Neural progenitor cell (in vitro differentiated cells): ENCODE data around the gene ACTR1A. TPM values are rescaled to one million over a fixed set of nuclear protein-coding genes. Genes with fewer than 3 reads are reported as not detected.

Source experiments
- DNase-seq: peaks from one replicate; pipeline ENCODE4 v3.0.0-alpha.2; 2016; ENCODE audit warnings: low spot score
- H2AFZ ChIP-seq: fragments of 200-600 bp; sonication (generic); replicated peaks from 2 replicates; pipeline ENCODE4 v1.6.1; 2016; ENCODE audit warnings: antibody characterized with exemption
- H3F3A ChIP-seq: fragments of 200-600 bp; sonication (generic); 2 replicates; pipeline ENCODE4 v1.6.1; 2016; ENCODE audit warnings: antibody characterized with exemption, low read depth
- H3K27ac ChIP-seq: fragments of 200-600 bp; sonication (generic); 2 replicates; pipeline ENCODE4 v1.5.1; 2016; ENCODE audit warnings: mild to moderate bottlenecking
- H3K27me3 ChIP-seq: fragments of 200-600 bp; sonication (generic); 2 replicates; pipeline ENCODE4 v1.6.1; 2016; ENCODE audit warnings: mild to moderate bottlenecking, moderate library complexity
- H3K36me3 ChIP-seq: fragments of 200-600 bp; sonication (generic); 2 replicates; pipeline ENCODE4 v1.5.1; 2016
- H3K4me1 ChIP-seq: fragments of 200-600 bp; sonication (generic); 2 replicates; pipeline ENCODE4 v1.6.1; 2016; ENCODE audit warnings: mixed run types
- H3K4me2 ChIP-seq: fragments of 200-600 bp; sonication (generic); 2 replicates; pipeline ENCODE4 v1.6.1; 2016
- H3K4me3 ChIP-seq: fragments of 200-600 bp; sonication (generic); 2 replicates; pipeline ENCODE4 v1.5.1; 2016
- H3K79me2 ChIP-seq: fragments of 200-600 bp; sonication (generic); 2 replicates; pipeline ENCODE4 v1.6.1; 2016; ENCODE audit warnings: low read depth
- H3K9ac ChIP-seq: fragments of 200-600 bp; sonication (generic); 2 replicates; pipeline ENCODE4 v1.6.1; 2016
- H3K9me3 ChIP-seq: fragments of 200-600 bp; sonication (generic); 2 replicates; pipeline ENCODE4 v1.5.1; 2016; ENCODE audit warnings: low read depth
- H4K20me1 ChIP-seq: fragments of 200-600 bp; sonication (generic); 2 replicates; pipeline ENCODE4 v1.6.1; 2016; ENCODE audit warnings: low read depth
- H3K27ac Mint-ChIP-seq: 3 replicates; pipeline ENCODE4 v1.8.0; 2021; ENCODE audit warnings: mixed read lengths
- H3K27me3 Mint-ChIP-seq: 2 replicates; pipeline ENCODE4 v1.8.0; 2022; ENCODE audit warnings: low read depth, mild to moderate bottlenecking, inconsistent platforms, moderate library complexity, mixed read lengths; ENCODE audit not compliant: insufficient read depth
- H3K36me3 Mint-ChIP-seq: 3 replicates; pipeline ENCODE4 v1.8.0; 2021; ENCODE audit warnings: mixed read lengths
- H3K4me1 Mint-ChIP-seq: 3 replicates; pipeline ENCODE4 v1.8.0; 2021; ENCODE audit warnings: mixed read lengths
- H3K4me3 Mint-ChIP-seq: 3 replicates; pipeline ENCODE4 v1.8.0; 2021; ENCODE audit warnings: mild to moderate bottlenecking, moderate library complexity, mixed read lengths
- H3K9me3 Mint-ChIP-seq: 3 replicates; pipeline ENCODE4 v1.8.0; 2020; ENCODE audit warnings: mixed read lengths
- EZH2 ChIP-seq: fragments of 200-600 bp; sonication (generic); IDR thresholded peaks from 2 replicates; pipeline ENCODE4 v1.6.1; 2017; ENCODE audit warnings: antibody characterized with exemption, mild to moderate bottlenecking, moderate library complexity
- EZH2phosphoT487 ChIP-seq: fragments of 200-600 bp; sonication (generic); IDR thresholded peaks from 2 replicates; pipeline ENCODE4 v1.6.1; 2017; ENCODE audit warnings: antibody characterized with exemption
- total RNA-seq: library from RNA; depleted of rRNA; stranded (reverse); fragments of >200 nt; gene quantifications from 2 replicates; pipeline ENCODE4 v1.2.3, GENCODE V29; 2015; ENCODE audit warnings: low replicate concordance
- TF ChIP-seq, protein P1 (sequence below): fragments of 200-600 bp; sonication (generic); IDR thresholded peaks from 2 replicates; pipeline ENCODE4 v1.5.1; 2017; ENCODE audit warnings: antibody characterized with exemption, mild to moderate bottlenecking

The ACTR1A gene
- total RNA-seq, 1 donor from 2014 or later: 86.9 TPM

DNA sequence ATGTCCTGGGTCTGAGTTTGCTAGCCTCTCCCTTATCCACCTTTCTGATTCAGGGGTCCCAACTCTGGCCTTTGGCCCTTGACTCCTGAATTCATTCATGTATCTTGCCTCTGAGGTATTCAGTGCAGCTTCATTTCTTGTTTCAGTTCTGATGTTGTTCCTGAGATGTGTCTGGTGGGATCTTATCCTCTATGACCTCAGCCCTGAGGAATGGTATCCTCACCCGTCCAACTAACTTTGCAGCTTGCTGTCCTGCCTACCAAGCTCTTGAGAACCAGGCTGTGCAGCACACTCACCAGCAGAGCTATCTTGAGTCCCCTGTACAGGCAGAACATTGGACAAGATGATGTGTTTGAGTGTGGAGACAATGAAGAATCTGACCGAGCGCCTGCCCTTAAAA lies 15.0 kb upstream of the ACTR1A start:
- Mint-ChIP-seq H3K27me3 (no peaks in the 10 kb centered on the region), H3K36me3 (peaks cover 21% of the 10 kb centered on the region), H3K4me3 (no peak overlapping the region), H3K4me1 (peaks cover 4% of the 10 kb centered on the region), H3K9me3 (no peaks in the 10 kb centered on the region), H3K27ac (no peak overlapping the region)
- Histone ChIP-seq H3K4me2 (no peak overlapping the region), H3K27ac (no peak overlapping the region), H3K36me3 (no peaks in the 10 kb centered on the region), H3K27me3 (no peaks in the 10 kb centered on the region), H3F3A (no peaks in the 10 kb centered on the region), H4K20me1 (peaks cover 52% of the 10 kb centered on the region), H2AFZ (no peak overlapping the region), H3K79me2 (peaks cover 67% of the 10 kb centered on the region), H3K4me3 (no peak overlapping the region), H3K4me1 (no peaks in the 10 kb centered on the region), H3K9me3 (no peaks in the 10 kb centered on the region), H3K9ac (no peak overlapping the region)
- TF ChIP-seq EZH2phosphoT487: no peak
- TF ChIP-seq EZH2: no peak
- TF ChIP-seq, protein P1, sequence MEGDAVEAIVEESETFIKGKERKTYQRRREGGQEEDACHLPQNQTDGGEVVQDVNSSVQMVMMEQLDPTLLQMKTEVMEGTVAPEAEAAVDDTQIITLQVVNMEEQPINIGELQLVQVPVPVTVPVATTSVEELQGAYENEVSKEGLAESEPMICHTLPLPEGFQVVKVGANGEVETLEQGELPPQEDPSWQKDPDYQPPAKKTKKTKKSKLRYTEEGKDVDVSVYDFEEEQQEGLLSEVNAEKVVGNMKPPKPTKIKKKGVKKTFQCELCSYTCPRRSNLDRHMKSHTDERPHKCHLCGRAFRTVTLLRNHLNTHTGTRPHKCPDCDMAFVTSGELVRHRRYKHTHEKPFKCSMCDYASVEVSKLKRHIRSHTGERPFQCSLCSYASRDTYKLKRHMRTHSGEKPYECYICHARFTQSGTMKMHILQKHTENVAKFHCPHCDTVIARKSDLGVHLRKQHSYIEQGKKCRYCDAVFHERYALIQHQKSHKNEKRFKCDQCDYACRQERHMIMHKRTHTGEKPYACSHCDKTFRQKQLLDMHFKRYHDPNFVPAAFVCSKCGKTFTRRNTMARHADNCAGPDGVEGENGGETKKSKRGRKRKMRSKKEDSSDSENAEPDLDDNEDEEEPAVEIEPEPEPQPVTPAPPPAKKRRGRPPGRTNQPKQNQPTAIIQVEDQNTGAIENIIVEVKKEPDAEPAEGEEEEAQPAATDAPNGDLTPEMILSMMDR: no peak
- DNase-seq: no peak

DNA sequence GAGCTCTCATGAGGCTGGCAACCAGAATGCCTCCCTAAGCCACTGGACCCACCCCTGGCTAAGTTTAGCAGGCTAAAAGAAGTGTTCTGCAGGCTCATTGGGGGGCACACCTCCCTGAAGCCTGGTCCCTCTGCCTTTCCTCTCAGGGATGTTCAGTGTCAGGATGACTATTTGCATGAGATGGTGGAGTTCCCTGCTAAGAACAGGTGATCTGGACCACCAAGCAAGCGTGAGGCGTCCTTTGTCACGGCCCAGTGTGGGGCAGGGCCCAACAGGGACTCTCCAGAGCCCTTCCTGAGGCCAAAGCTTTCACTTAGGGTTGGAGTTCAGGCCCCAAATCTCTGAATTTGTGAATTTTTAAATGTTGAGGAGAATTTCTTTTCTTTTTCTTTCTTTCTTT lies 13.2 kb upstream of the ACTR1A start:
- no peak overlapping the region for H3K4me3 Mint-ChIP-seq
- TF ChIP-seq EZH2 (no peak), EZH2phosphoT487 (no peak)
- TF ChIP-seq, protein P1: no peak
- no peaks in the 10 kb centered on the region for H3K27me3 ChIP-seq
- no peaks in the 10 kb centered on the region for H3K36me3 ChIP-seq
- H3K79me2 ChIP-seq: peaks cover 62% of the 10 kb centered on the region
- no peaks in the 10 kb centered on the region for H3K9me3 ChIP-seq
- no peak overlapping the region for H3K9ac ChIP-seq
- H4K20me1 ChIP-seq: peaks cover 51% of the 10 kb centered on the region
- no peaks in the 10 kb centered on the region for H3K4me1 ChIP-seq
- no peak overlapping the region for H3K27ac ChIP-seq
- peaks cover 28% of the 10 kb centered on the region for H3K36me3 Mint-ChIP-seq
- H3K9me3 Mint-ChIP-seq: no peaks in the 10 kb centered on the region
- H3K27ac Mint-ChIP-seq: no peak overlapping the region
- peaks cover 4% of the 10 kb centered on the region for H3K4me1 Mint-ChIP-seq
- H3K27me3 Mint-ChIP-seq: no peaks in the 10 kb centered on the region
- no peak overlapping the region for H3K4me2 ChIP-seq
- no peak for DNase-seq
- H3K4me3 ChIP-seq: no peak overlapping the region
- no peaks in the 10 kb centered on the region for H3F3A ChIP-seq
- no peak overlapping the region for H2AFZ ChIP-seq

DNA sequence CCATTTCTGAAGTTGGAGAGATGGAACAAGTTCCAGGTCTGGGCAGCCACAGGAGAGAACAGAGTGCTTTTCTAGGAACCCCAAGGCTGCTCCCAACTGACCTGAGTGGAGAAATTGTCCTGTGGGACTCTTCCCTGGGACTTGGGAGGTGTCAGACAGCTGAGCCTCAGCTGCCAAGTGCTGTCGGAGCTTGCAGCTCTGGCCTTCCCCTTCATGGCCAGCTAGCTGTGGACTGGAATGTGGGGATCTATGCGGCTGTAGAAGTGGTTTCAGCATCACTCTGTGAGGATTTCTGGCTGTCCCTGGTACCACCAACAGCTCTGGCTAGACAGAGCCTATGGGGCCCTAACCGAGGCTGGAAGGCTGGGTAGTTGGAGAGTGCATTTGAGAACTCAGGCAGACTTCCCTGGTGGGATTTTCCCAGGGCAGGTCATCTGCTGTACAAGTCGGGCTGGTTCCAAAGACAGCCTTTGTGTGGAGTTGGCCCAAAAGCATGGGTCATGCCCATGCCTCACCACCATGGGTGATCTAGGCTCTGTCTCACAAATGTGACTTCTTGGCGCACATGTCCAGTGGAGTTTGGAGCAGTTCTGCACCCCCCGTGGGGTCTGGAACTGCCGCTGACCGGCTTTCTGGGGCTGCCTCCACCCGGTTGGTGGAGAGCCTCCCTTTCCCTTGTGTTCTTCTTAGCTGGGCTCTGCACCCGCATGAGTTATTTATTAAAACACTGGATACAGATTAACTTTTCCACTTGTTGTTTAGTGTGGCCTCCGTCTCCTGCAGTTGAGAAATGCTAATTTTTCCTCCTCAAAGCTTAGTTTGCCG lies 12.2 kb upstream of the ACTR1A start:
- Mint-ChIP-seq H3K4me3 (no peak overlapping the region), H3K36me3 (peaks cover 25% of the 10 kb centered on the region), H3K27me3 (no peaks in the 10 kb centered on the region), H3K4me1 (peaks cover 4% of the 10 kb centered on the region), H3K27ac (no peak overlapping the region), H3K9me3 (no peaks in the 10 kb centered on the region)
- TF ChIP-seq EZH2: no peak
- TF ChIP-seq EZH2phosphoT487: no peak
- TF ChIP-seq, protein P1: no peak
- no peak for DNase-seq
- peaks cover 55% of the 10 kb centered on the region for H3K79me2 ChIP-seq
- H3K36me3 ChIP-seq: no peaks in the 10 kb centered on the region
- no peak overlapping the region for H2AFZ ChIP-seq
- no peaks in the 10 kb centered on the region for H3K27me3 ChIP-seq
- no peaks in the 10 kb centered on the region for H3K4me1 ChIP-seq
- no peaks in the 10 kb centered on the region for H3F3A ChIP-seq
- H4K20me1 ChIP-seq: peaks cover 54% of the 10 kb centered on the region
- H3K9ac ChIP-seq: no peak overlapping the region
- no peak overlapping the region for H3K27ac ChIP-seq
- H3K4me3 ChIP-seq: no peak overlapping the region
- H3K9me3 ChIP-seq: no peaks in the 10 kb centered on the region
- no peak overlapping the region for H3K4me2 ChIP-seq
